Ishikawa (cell line): ENCODE results near the gene IDH3A.

Source experiments
- CEBPB ChIP-seq: IDR thresholded peaks from 2 replicates; pipeline ENCODE4 v1.6.1; 2012
- CREB1 ChIP-seq: IDR thresholded peaks from 2 replicates; pipeline ENCODE4 v1.6.1; 2012; ENCODE audit warnings: low read depth
- EGR1 ChIP-seq: IDR thresholded peaks from 2 replicates; pipeline ENCODE4 v1.6.1; 2012
- EP300 ChIP-seq: IDR thresholded peaks from 2 replicates; pipeline ENCODE4 v1.6.1; 2012; ENCODE audit warnings: borderline replicate concordance
- FOXM1 ChIP-seq: IDR thresholded peaks from 2 replicates; pipeline ENCODE4 v1.6.1; 2012; ENCODE audit warnings: low read depth, borderline replicate concordance
- MAX ChIP-seq: IDR thresholded peaks from 2 replicates; pipeline ENCODE4 v1.6.1; 2012
- NFIC ChIP-seq: IDR thresholded peaks from 2 replicates; pipeline ENCODE4 v1.6.1; 2012
- RAD21 ChIP-seq: IDR thresholded peaks from 2 replicates; pipeline ENCODE4 v1.6.1; 2012; ENCODE audit warnings: low read depth
- TAF1 ChIP-seq: IDR thresholded peaks from 2 replicates; pipeline ENCODE4 v1.6.1; 2012; ENCODE audit warnings: low read depth, mild to moderate bottlenecking
- TCF12 ChIP-seq: IDR thresholded peaks from 2 replicates; pipeline ENCODE4 v1.6.1; 2012; ENCODE audit warnings: low read depth
- TEAD4 ChIP-seq: IDR thresholded peaks from 2 replicates; pipeline ENCODE4 v1.6.1; 2012
- YY1 ChIP-seq: IDR thresholded peaks from 2 replicates; pipeline ENCODE4 v1.6.1; 2012; ENCODE audit warnings: low read depth
- ZBTB7A ChIP-seq: IDR thresholded peaks from 2 replicates; pipeline ENCODE4 v1.6.1; 2012; ENCODE audit warnings: low read depth
- TF ChIP-seq, protein P1 (sequence below): IDR thresholded peaks from 2 replicates; pipeline ENCODE4 v1.6.1; 2012
- TF ChIP-seq, protein P2 (sequence below): IDR thresholded peaks from 2 replicates; pipeline ENCODE4 v1.6.1; 2012; ENCODE audit warnings: low read depth, mild to moderate bottlenecking

IDH3A gene

GRCh38 chr15:78201281-78202190 lies 52.4 kb downstream of the IDH3A start:
- TF ChIP-seq EGR1, result no peak
- peak; percentile 79 for TF ChIP-seq EP300
- TF ChIP-seq FOXM1, result 0 out of 2 replicates have a peak, but pooled peaks have one; percentile 27
- TF ChIP-seq TAF1, result no peak
- peak; percentile 64 for TF ChIP-seq TEAD4
- peak; percentile 70 for TF ChIP-seq NFIC
- no peak for TF ChIP-seq ZBTB7A
- TF ChIP-seq MAX, result peak; percentile 60; the same call in 1 of the 2 replicates
- TF ChIP-seq CEBPB, result no peak
- TF ChIP-seq CREB1, result no peak
- peak; percentile 15; the same call in 1 of the 2 replicates for TF ChIP-seq RAD21
- TF ChIP-seq YY1, result no peak; the same call in 1 of the 2 replicates
- TF ChIP-seq, protein P1, sequence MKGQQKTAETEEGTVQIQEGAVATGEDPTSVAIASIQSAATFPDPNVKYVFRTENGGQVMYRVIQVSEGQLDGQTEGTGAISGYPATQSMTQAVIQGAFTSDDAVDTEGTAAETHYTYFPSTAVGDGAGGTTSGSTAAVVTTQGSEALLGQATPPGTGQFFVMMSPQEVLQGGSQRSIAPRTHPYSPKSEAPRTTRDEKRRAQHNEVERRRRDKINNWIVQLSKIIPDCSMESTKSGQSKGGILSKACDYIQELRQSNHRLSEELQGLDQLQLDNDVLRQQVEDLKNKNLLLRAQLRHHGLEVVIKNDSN, result peak; percentile 14; the same call in 1 of the 2 replicates
- TF ChIP-seq, protein P2, sequence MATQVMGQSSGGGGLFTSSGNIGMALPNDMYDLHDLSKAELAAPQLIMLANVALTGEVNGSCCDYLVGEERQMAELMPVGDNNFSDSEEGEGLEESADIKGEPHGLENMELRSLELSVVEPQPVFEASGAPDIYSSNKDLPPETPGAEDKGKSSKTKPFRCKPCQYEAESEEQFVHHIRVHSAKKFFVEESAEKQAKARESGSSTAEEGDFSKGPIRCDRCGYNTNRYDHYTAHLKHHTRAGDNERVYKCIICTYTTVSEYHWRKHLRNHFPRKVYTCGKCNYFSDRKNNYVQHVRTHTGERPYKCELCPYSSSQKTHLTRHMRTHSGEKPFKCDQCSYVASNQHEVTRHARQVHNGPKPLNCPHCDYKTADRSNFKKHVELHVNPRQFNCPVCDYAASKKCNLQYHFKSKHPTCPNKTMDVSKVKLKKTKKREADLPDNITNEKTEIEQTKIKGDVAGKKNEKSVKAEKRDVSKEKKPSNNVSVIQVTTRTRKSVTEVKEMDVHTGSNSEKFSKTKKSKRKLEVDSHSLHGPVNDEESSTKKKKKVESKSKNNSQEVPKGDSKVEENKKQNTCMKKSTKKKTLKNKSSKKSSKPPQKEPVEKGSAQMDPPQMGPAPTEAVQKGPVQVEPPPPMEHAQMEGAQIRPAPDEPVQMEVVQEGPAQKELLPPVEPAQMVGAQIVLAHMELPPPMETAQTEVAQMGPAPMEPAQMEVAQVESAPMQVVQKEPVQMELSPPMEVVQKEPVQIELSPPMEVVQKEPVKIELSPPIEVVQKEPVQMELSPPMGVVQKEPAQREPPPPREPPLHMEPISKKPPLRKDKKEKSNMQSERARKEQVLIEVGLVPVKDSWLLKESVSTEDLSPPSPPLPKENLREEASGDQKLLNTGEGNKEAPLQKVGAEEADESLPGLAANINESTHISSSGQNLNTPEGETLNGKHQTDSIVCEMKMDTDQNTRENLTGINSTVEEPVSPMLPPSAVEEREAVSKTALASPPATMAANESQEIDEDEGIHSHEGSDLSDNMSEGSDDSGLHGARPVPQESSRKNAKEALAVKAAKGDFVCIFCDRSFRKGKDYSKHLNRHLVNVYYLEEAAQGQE, result no peak
- TF ChIP-seq TCF12, result peak; percentile 86

- TF ChIP-seq, protein P2, result no peak
- TF ChIP-seq TEAD4, result no peak
- no peak for TF ChIP-seq TCF12
- no peak for TF ChIP-seq ZBTB7A
- no peak for TF ChIP-seq CREB1
- no peak for TF ChIP-seq MAX
- TF ChIP-seq TAF1, result no peak
- TF ChIP-seq EP300, result no peak
- TF ChIP-seq CEBPB, result no peak
- TF ChIP-seq FOXM1, result no peak
- no peak for TF ChIP-seq YY1
- TF ChIP-seq, protein P1, result no peak
- no peak for TF ChIP-seq RAD21
- TF ChIP-seq NFIC, result no peak
- no peak for TF ChIP-seq EGR1
Observed at GRCh38 chr15:78203346-78204225, 54.4 kb downstream of the IDH3A start.

- TF ChIP-seq MAX (no peak), EGR1 (no peak), NFIC (no peak), TCF12 (peak; percentile 21; the same call in 1 of the 2 replicates), FOXM1 (no peak), TEAD4 (no peak), EP300 (0 out of 2 replicates have a peak, but pooled peaks have one; percentile 15)
Observed at GRCh38 chr15:78204351-78205309, 55.5 kb downstream of the IDH3A start.

DNA sequence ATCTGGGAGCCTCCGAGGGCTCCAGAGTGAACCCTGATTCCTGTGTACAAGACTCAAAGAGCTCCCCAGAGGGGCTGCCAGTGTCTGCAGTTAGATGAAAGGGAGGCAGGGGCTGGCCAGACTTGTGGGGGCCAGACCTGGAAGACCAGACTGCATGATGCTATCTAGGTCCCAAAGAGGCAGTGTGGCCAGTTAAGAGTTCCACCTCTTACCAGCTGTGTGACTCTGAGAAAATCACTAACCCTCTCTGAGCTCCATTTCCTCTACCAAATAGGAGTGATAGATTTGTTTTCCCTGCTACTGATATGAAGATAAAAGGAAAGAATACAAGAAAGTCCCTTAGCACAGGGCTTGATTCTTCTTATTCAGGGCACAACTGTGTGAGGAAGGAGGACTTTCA lies 56.2 kb downstream of the IDH3A start:
- TF ChIP-seq RAD21 (no peak), EGR1 (no peak), CREB1 (no peak)
